Activated CD8-positive, alpha-beta memory T cell treated with anti-CD3 and anti-CD28 coated beads for 36 hours (primary cell): ENCODE data around the gene SNX7. TPM values are rescaled to one million over a fixed set of nuclear protein-coding genes. Genes with fewer than 3 reads are reported as not detected.

Source experiments
- CTCF ChIA-PET: fragments of 350-600 bp; sonication (Branson Sonifier 250); formaldehyde crosslinking; loops from one replicate; lab custom pipeline; 2021; ENCODE audit warnings: antibody characterized with exemption; lab: Charles Lee
- POLR2A ChIA-PET: fragments of 350-600 bp; sonication (Branson Sonifier 250); formaldehyde crosslinking; loops from one replicate; lab custom pipeline; 2021; ENCODE audit warnings: antibody characterized with exemption; lab: Charles Lee
- total RNA-seq, 2 experiments: library from RNA; stranded (reverse); gene quantifications; one replicate each; pipeline ENCODE4 v1.2.3, GENCODE V29; 2021

Gene SNX7
- total RNA-seq, 2 experiments from 2014 or later, result not detected

- POLR2A ChIA-PET, result no interaction called here
- CTCF ChIA-PET, result no interaction called here
These were observed 92.7 kb downstream of the SNX7 start for GRCh38 chr1:98754176-98754575.

GRCh38 chr1:98761219-98761865 lies 99.8 kb downstream of the SNX7 start:
- ChIA-PET POLR2A (no interaction called here), CTCF (no interaction called here)

- ChIA-PET CTCF (no interaction called here), POLR2A (no interaction called here)
These were observed 102.1 kb downstream of the SNX7 start for GRCh38 chr1:98763488-98764150.

GRCh38 chr1:98764485-98764884 lies 103.0 kb downstream of the SNX7 start:
- ChIA-PET POLR2A (no interaction called here), CTCF (no interaction called here)

GRCh38 chr1:98766255-98766654 lies 104.7 kb downstream of the SNX7 start:
- ChIA-PET CTCF (no interaction called here), POLR2A (no interaction called here)

- CTCF ChIA-PET, result no interaction called here
- POLR2A ChIA-PET, result no interaction called here
These were observed 107.6 kb downstream of the SNX7 start for GRCh38 chr1:98769162-98769561.

- CTCF ChIA-PET, result no interaction called here
- POLR2A ChIA-PET, result no interaction called here
These were observed 120.4 kb downstream of the SNX7 start for GRCh38 chr1:98781906-98782305.

GRCh38 chr1:98783821-98784220 lies 122.3 kb downstream of the SNX7 start:
- ChIA-PET CTCF (no interaction called here), POLR2A (no interaction called here)

- ChIA-PET CTCF (no interaction called here), POLR2A (no interaction called here)
These were observed 130.0 kb downstream of the SNX7 start for GRCh38 chr1:98791498-98791897.

- CTCF ChIA-PET, result interaction anchor here (0.6 kb wide), 1 partner anchor 398 kb away, joined by 3 read pairs; no protein-coding TSS in a partner anchor
- POLR2A ChIA-PET, result no interaction called here
These were observed 130.6 kb downstream of the SNX7 start for GRCh38 chr1:98792123-98792522.

GRCh38 chr1:98793136-98793535 lies 131.6 kb downstream of the SNX7 start:
- ChIA-PET CTCF (interaction anchor here (0.6 kb wide), 1 partner anchor 271 kb away, joined by 3 read pairs; no protein-coding TSS in a partner anchor), POLR2A (no interaction called here)

- POLR2A ChIA-PET, result no interaction called here
- CTCF ChIA-PET, result interaction anchor here (1.3 kb wide), 1 partner anchor 228 kb away, joined by 3 read pairs; no protein-coding TSS in a partner anchor
These were observed 132.8 kb downstream of the SNX7 start for GRCh38 chr1:98794196-98794886.

- ChIA-PET CTCF (interaction anchor here (0.6 kb wide), 1 partner anchor 398 kb away, joined by 4 read pairs; no protein-coding TSS in a partner anchor), POLR2A (no interaction called here)
These were observed 134.5 kb downstream of the SNX7 start for GRCh38 chr1:98796049-98796448.

- ChIA-PET POLR2A (no interaction called here), CTCF (no interaction called here)
These were observed 136.0 kb downstream of the SNX7 start for GRCh38 chr1:98797506-98797905.
